Testis (tissue), 3 donors: ENCODE results near the gene GLRX. TPM values are rescaled to one million over a fixed set of nuclear protein-coding genes. Genes with fewer than 3 reads are reported as not detected.

ENCODE experiments used
- DNase-seq: peaks from one replicate; pipeline ENCODE4 v3.0.0-alpha.2; 2019
- H3K27ac ChIP-seq, 2 donors: fragments of 200-600 bp; sonication (generic); one replicate each; pipeline ENCODE4 v1.5.1; 2019
- H3K27me3 ChIP-seq: fragments of 200-600 bp; sonication (generic); one replicate; pipeline ENCODE4 v1.5.1; 2019
- H3K36me3 ChIP-seq: fragments of 200-600 bp; sonication (generic); one replicate; pipeline ENCODE4 v1.5.1; 2017; ENCODE audit warnings: low read depth; ENCODE audit errors: missing control alignments
- H3K4me1 ChIP-seq: fragments of 200-600 bp; sonication (generic); one replicate; pipeline ENCODE4 v1.5.1; 2019
- H3K4me3 ChIP-seq, 2 donors: fragments of 200-600 bp; sonication (generic); one replicate each; pipeline ENCODE4 v1.5.1; 2017 to 2019
- H3K9me3 ChIP-seq: fragments of 200-600 bp; sonication (generic); one replicate; pipeline ENCODE4 v1.5.1; 2017
- POLR2A ChIP-seq: fragments of 450-650 bp; IDR thresholded peaks from one replicate; pipeline ENCODE4 v1.6.1; 2017; ENCODE audit warnings: antibody characterized with exemption, mild to moderate bottlenecking, moderate library complexity
- WGBS, 2 donors: methylation state at CpG; one replicate each; pipeline ENCODE4 v1.1.5; 2018; 5-methylcytosine and 5-hydroxymethylcytosine counted together
- intact Hi-C: fragments of 100-400 bp; cut with DNase I; formaldehyde crosslinking; loops from one replicate; pipeline ENCODE4 v1.15.1; 2023; ENCODE audit warnings: low total_unique reads
- polyA plus RNA-seq: library from polyadenylated mRNA; stranded (reverse); fragments of 350-450 nt; fragmentation: Illumina TruSeq; extraction: RNeasy Lipid Tissue Mini Kit (QIAGEN cat#74804); gene quantifications from one replicate; pipeline ENCODE4 v1.2.3, GENCODE V29; 2014; ENCODE audit warnings: low read depth, low replicate concordance; ENCODE audit not compliant: insufficient read depth
- total RNA-seq, 2 donors: library from RNA; depleted of rRNA; stranded (reverse); fragments of >200 nt; gene quantifications; one replicate each; pipeline ENCODE4 v1.2.3, GENCODE V29; 2016
- TF ChIP-seq, protein P1 (sequence below), 3 experiments: fragments of 450-650 bp in 2 of 3; fragments of 200-600 bp in 1 of 3; sonication (generic) in 1 of 3; IDR thresholded peaks; one replicate each; pipeline ENCODE4 v1.5.1; 2016 to 2019; ENCODE audit warnings: antibody characterized with exemption in 3 of 3, mild to moderate bottlenecking in 2 of 3, moderate library complexity in 1 of 3

The GLRX gene
- total and polyA plus RNA-seq, 3 donors from 2014 or later, result 4.5 to 15.0 (median 5.4) TPM

DNA sequence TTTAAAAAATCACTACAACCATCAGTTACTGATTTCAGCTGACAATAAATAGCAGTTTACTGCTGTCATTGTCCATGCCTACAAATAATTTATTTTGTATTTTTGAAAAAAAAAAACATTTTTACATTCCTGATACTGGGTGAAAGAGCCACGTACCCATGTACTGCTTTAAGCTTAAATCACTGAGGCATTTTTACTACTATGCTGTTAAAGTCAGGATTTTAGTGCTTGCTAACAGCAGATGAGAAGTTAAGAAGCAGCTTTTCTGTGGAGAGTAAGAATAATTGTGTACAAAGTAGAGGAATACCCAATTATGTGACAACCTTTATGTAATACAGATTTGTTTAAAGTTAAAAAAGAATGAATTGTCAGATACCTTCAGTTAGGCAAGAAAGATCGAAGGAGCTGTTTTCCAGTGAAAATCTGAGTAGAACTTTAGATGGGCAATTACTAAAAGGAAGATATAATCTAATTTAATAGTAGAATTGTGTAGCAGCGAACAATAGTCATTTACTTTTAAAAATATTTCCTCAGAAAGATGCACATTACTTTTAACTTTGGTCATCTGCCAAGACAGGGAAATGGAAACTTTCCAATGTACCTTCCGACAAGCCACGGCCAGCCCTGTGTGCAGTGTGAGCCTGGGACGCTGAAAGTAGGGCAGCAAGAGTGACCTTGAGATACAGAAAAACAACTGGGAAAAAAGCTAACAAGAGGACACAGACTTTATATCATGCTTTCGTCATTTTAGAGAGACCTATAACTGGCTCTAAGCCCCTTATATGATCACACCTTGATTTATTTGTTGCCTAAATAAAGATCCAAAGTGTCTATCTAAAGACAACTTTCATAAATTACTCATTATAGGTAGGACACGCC, 51.5 kb downstream of the GLRX start:
- peak; percentile 82 for DNase-seq
- Histone ChIP-seq H3K27ac (peak overlapping the region; percentile 44 to 78), H3K27me3 (no peaks in the 10 kb centered on the region), H3K9me3 (no peaks in the 10 kb centered on the region), H3K4me3 (no peak overlapping the region), H3K36me3 (no peaks in the 10 kb centered on the region), H3K4me1 (peaks cover 16% of the 10 kb centered on the region)
- WGBS, 2 donors, result 28 to 44% methylated on average over 8 of the region's 8 CpGs
- TF ChIP-seq POLR2A, result no peak
- TF ChIP-seq, protein P1, sequence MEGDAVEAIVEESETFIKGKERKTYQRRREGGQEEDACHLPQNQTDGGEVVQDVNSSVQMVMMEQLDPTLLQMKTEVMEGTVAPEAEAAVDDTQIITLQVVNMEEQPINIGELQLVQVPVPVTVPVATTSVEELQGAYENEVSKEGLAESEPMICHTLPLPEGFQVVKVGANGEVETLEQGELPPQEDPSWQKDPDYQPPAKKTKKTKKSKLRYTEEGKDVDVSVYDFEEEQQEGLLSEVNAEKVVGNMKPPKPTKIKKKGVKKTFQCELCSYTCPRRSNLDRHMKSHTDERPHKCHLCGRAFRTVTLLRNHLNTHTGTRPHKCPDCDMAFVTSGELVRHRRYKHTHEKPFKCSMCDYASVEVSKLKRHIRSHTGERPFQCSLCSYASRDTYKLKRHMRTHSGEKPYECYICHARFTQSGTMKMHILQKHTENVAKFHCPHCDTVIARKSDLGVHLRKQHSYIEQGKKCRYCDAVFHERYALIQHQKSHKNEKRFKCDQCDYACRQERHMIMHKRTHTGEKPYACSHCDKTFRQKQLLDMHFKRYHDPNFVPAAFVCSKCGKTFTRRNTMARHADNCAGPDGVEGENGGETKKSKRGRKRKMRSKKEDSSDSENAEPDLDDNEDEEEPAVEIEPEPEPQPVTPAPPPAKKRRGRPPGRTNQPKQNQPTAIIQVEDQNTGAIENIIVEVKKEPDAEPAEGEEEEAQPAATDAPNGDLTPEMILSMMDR (IDR thresholded peaks at IDR 0.05), result no peak
- intact Hi-C loops, result no loop called here

DNA sequence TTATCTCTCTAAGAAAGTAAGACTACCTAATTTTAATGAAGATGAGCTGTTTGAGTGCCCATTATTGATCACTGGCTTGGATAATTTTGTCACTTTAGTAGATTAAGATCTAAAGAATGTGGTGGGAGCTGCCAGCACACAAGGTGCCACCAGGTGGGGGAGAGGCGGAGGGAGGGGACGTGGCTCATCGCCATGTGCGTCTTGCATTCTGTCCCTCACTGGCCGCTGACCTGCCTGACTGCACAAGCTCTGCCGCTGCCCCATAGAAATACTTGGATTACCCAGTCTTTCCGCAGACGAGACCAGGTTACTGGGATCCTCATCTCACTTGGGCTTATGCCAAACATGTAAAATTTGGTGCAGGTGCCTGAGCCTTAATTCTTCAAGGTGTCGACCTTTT, 53.8 kb downstream of the GLRX start:
- no peaks in the 10 kb centered on the region for H3K9me3 ChIP-seq
- H3K36me3 ChIP-seq, result no peaks in the 10 kb centered on the region
- peak overlapping the region; percentile 44 to 78 for H3K27ac ChIP-seq
- intact Hi-C loops, result no loop called here
- H3K4me1 ChIP-seq, result peaks cover 16% of the 10 kb centered on the region
- whole genome bisulfite sequencing, 2 donors, result 73 to 75% methylated on average over 9 of the region's 9 CpGs
- H3K4me3 ChIP-seq, result no peak overlapping the region
- H3K27me3 ChIP-seq, result no peaks in the 10 kb centered on the region
- TF ChIP-seq POLR2A, result no peak
- TF ChIP-seq, protein P1 (IDR thresholded peaks at IDR 0.05), result no peak
- peak; percentile 40 for DNase-seq

DNA sequence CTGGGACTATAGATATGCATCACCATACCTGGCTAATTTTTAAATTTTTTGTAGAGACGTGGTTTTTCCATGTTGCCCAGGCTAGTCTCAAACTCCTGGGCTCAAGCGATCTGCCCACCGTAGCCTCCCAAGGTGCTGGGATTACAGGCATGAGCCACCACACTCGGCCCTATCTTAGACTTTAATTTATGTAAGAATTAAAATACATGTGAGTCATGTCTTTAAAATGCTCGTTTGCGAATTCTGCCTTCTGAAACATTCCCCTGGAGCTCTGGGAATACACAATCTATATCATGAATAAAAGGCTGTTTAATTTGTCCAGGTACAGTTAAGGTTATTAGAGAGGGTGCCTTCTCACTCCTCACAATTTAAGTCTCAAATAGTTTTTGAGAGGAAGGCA, 58.6 kb downstream of the GLRX start:
- Histone ChIP-seq H3K27me3 (no peaks in the 10 kb centered on the region), H3K9me3 (no peaks in the 10 kb centered on the region), H3K4me1 (peaks cover 24% of the 10 kb centered on the region), H3K4me3 (no peak overlapping the region), H3K27ac (no peak overlapping the region), H3K36me3 (no peaks in the 10 kb centered on the region)
- intact Hi-C loops, result no loop called here
- no peak for DNase-seq
- WGBS, 2 donors, result 91 to 95% methylated on average over 6 of the region's 6 CpGs
- TF ChIP-seq POLR2A, result no peak
- TF ChIP-seq, protein P1 (IDR thresholded peaks at IDR 0.05), result no peak

Other genes starting within 250 kb of the GLRX start
- under 1 TPM; 0.87 to 0.99 TPM for gene GPR150, start 202.6 kb downstream of the GLRX start, total RNA-seq
- gene GPR150, start 202.6 kb downstream of the GLRX start, polyA plus RNA-seq, result 0.45 TPM
- gene RFESD, start 175.9 kb downstream of the GLRX start, total RNA-seq, result 10 to 100 TPM; 11.8 to 12.8 TPM
- gene RFESD, start 175.9 kb downstream of the GLRX start, polyA plus RNA-seq, result 25.1 TPM
- 10 to 100 TPM in 1 of 2 donors, 1 to 10 TPM in 1; 7.4 to 21.2 TPM for gene SPATA9, start 139.7 kb downstream of the GLRX start, total RNA-seq
- gene SPATA9, start 139.7 kb downstream of the GLRX start, polyA plus RNA-seq, result 36.9 TPM
- 100 to 1,000 TPM; 163 to 190 TPM for gene RHOBTB3, start 91.4 kb downstream of the GLRX start, total RNA-seq
- 44.1 TPM for gene RHOBTB3, start 91.4 kb downstream of the GLRX start, polyA plus RNA-seq
- 10 to 100 TPM; 78.9 to 87.3 TPM for gene ELL2, start 139.1 kb upstream of the GLRX start, total RNA-seq
- gene ELL2, start 139.1 kb upstream of the GLRX start, polyA plus RNA-seq, result 32.1 TPM